Left renal pelvis (tissue), 4 donors: ENCODE results near the gene EIPR1. TPM values are rescaled to one million over a fixed set of nuclear protein-coding genes. Genes with fewer than 3 reads are reported as not detected.
"Not testable (repeated sequence)": the region's sequence is repeated elsewhere in the genome, so short reads cannot be mapped to it uniquely, and the experiment has no call there.

Experiments
- DNase-seq, 4 donors: peaks; one replicate each; pipeline ENCODE4 v3.0.0-alpha.2; 2013; ENCODE audit warnings: low read depth in 4 of 4, low spot score in 3 of 4
- polyA plus RNA-seq, 4 donors: library from polyadenylated mRNA; unstranded; fragments of 120-200 nt; gene quantifications; one replicate each; pipeline ENCODE4 v1.2.1, GENCODE V29; 2013; ENCODE audit not compliant: insufficient read length in 4 of 4

EIPR1 gene
- polyA plus RNA-seq, 4 donors: 16.8 to 27.5 (median 22.7) TPM

DNA sequence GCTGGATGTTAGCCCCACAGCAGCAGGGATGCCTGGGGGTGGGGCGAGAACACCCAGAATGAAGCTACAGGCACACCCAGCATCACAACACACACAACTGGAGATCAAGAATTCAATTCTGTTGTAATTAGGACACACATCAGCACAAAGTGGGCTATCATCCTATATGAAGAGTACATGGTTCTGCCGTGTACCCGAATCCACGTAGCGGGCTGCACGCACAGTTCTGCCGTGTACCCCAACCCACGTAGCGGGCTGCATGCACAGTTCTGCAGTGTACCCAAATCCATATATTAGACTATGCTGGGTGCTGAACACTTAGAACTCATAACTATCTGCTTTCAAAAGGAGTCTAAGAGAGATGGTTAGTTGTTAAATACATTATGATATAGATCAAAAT is 86.5 kb downstream of the EIPR1 start:
- no peak for DNase-seq

DNA sequence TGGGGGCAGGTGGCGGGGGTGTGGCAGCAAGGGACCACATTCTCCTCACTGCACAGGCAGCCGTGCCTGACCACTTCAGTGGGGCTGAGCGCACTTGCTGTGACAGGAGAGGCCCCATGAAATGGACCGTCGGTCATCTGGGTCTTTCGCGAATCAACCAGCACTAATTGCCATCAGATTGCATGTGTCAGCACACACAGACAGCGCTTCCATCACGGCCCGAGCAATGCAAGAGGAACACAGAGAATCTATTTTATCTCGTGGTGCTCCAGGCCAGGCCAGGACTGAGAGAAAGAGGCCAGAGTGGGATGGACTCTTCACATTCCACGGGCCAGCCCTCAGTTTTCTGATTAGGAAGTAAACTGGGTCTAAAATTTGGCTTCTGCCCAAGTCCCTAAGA is 87.0 kb downstream of the EIPR1 start:
- no peak for DNase-seq

DNA sequence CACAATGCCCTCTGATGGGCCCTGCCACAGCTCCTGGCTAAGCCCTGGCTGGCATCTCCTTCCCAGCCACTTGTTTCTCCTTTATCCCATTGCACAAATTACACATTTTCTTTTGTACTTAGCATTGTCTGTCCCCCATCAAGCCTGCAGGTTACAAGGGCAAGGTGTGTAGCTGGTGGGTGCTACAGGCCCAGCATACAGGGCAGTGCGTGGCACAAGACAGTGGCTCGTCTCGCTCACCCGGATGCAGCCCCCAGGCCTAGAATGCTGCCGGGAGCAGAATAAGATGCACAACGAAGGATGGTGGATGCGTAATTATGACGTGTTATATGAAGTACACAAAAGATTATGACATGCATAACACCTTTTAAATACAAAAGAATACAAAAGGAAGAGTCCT is 87.6 kb downstream of the EIPR1 start:
- no peak for DNase-seq

DNA sequence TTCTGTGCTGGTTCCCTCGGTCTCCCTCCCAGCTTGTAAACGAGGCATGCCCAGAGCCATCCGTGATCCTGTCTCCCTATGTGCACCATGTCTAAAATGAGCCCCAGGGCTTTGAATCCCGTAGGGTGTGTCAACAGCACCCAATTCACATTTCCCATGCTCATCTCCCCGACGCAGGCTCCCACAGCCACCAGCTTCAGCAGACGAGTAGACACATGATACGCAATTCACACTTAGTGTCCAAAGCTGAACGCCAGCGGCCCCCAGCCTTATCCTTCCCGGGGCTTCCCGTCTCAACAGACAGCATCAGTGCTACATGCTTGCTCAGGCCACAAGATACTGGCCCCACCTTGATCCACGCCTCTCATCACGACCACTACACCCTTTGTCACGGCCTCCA is 88.1 kb downstream of the EIPR1 start:
- DNase-seq: no peak

DNA sequence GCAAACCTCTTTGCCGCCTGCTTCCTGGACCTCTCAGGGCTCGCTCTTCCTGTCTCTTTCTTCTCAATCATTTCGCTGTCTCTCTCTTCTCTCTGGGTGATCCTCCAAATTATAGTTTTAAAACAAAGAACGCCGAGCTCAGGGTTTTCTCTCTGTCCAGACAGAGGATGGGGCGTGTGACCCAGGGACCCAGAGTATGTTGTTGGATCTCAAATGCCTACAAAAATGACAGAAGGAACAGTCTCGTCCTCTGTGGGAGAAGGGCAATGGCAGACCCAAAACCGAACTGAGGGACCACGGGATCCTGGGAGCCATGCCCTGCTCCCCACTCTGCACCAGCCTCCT is 88.5 kb downstream of the EIPR1 start:
- DNase-seq: no peak

DNA sequence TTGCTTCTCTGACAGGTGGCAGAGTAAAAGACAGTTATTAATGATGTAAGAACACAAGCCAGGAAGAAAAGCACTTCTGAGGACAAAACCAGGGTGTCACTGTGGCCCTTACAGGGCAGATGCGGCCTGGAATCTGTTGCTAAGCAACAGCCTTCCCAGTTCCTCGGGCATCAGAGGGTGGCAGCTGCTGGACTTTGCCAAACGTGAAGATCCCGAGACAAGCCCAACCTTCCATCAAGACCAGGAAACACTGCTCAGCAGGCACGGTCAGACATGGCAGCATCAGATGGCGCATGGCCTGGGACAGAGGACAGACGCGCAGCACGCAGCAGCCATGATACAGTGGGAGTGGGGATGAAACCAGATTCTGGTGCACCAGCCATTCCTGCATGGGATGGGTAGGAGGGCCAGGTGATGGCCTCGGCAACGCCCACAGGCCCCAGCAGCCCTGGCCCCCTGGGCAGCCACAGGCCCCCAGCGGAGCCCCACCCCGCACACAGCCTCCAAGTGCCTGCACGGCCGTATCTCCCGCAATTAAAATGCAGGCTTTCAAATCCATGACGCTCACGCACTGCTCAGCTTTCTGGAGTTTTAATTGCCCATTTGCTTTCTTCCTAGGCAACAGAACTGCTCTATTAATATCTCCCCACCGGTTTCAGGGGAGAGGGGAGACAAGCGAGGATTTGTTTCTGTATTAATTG is 89.0 kb downstream of the EIPR1 start:
- DNase-seq: no peak

DNA sequence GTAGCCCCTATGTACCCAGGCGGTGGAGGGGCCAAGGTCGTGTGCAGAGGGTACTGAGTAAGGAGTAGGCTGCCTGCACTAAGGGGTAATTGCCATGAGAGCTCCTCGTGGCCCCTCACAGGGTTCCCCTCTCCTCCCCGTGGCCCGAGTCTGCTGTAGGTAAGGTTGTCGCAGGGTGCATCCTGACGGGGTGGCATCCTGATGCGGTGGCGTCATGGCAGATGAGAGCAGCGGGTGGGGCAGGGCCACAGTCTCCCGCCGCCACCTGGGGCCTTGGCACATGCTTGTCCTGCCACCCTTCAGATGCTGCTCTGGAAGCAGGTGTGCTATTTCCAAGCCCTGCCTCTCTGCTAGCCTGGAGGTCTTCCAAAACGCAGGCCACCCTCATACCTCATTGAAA is 89.7 kb downstream of the EIPR1 start:
- no peak for DNase-seq

DNA sequence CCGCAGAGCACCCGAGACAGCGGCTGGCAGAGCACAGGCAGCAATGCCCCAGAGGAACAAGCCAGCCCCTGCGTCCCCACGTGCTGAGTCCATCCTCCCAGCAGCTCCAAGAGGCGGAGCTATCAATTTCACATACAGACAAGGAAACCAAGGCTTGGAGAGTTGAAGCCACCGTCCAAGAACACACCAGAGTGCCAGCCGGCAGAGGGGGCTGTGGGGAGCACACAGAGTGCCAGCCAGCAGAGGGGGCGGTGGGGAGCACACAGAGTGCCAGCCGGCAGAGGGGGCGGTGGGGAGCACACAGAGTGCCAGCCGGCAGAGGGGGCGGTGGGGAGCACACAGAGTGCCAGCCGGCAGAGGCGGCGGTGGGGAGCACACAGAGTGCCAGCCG is 91.0 kb downstream of the EIPR1 start:
- DNase-seq: not testable (repeated sequence)

DNA sequence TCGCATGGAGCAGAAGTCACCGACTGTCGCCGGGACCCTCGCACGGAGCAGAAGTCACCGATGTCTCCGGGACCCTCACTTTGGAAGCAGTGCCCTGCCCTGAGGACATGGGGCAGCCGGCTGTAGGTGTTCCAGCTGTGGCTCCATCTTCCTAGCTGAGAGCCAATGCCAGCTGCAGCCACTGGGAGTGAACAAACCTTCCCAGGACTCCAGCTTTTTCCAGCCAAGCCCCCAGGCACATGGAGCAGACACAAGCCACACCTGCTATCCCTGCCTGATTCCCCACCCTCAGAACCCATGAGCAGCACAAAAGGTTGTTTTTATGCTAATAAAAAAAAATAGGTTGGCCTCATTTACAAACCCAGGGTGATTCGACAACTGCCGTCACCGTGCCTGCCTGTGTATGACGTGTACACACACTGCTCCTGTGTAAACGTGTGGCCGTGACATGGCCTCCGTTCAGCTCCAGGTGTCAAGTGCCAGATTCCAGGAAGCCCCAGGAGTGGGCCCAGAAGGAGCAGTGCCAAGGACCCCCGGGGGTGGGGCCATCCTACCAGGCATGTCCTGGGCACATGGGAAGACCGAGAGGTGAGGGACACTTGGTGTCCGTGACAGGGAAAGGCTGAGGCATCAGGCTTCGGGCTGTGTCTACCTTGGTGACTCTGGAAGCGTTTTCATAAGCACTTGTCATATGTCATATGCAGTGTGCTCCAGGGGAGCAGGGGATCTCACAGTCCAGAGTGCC is 91.5 kb downstream of the EIPR1 start:
- DNase-seq: no peak

DNA sequence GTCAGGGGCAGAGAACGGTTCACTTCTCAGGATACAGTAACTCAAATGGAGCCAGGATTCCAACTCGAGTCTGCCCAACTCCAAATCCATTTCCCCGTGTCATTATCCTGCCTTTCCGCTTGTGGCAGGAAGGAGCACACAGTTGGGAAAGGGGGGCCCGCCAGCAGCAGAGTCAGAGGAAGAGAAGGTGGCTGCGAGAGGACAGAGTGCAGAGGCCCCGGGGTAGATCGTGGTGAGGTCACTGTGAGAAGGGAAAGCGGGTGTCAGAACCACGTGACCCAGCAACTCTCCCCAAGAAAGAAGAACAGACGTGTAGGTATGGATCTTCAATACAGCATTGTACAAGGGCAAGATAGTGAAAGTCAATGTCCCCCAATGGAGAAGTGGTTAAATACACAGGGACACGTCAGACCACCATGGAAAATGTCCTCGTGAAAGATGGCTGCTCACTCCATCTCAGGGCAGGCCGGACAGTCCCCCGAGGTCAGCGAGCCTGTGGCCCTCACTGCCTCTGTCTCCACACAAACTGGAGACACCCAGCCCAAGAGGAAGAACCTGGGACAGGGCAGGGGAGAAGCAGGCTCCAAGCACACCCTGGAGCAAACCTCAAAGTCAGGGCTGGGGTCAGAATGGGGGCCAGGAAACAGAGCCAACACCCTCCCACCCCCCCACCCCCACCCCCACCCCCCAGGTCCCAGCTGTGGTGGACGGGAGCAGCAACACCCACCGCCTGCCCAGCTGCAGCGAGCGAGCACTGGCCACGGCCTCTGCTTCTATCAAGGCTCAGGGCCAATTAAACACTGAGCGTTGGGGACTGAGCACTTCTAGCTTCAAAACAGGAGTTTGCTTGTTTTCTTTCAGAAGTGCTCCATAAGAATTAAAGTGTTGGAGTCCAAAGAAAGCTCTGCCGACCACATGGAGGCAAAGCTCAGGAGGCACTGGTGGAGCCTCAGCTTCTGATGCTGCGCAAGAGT is 92.7 kb downstream of the EIPR1 start:
- no peak for DNase-seq

DNA sequence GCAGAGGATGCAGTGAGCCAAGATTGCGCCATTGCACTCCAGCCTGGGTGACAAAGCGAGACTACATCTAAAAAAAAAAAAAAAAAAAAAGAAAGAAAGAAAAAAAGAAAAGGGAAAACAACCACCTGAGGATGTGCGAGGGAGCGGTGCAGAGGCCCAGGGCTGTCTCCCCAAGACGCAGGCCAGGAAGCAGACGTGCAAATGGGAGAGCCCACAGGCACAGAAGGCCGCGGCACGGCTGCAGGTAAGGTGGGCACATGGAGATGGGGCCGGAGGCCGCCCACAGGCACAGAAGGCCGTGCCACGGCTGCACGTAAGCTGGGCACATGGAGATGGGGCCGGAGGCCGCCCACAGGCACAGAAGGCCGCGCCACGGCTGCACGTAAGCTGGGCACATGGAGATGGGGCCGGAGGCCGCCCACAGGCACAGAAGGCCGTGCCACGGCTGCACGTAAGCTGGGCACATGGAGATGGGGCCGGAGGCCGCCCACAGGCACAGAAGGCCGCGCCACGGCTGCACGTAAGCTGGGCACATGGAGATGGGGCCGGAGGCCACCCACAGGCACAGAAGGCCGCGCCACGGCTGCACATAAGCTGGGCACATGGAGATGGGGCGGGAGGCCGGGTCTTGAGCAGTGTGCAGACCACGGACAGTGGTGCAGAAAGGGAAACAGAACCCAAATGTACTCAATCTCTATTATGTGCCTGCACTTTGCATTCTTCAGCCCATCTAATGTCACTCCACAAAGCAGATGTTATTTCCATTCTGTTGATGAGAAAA is 93.6 kb downstream of the EIPR1 start:
- DNase-seq: not testable (repeated sequence)

DNA sequence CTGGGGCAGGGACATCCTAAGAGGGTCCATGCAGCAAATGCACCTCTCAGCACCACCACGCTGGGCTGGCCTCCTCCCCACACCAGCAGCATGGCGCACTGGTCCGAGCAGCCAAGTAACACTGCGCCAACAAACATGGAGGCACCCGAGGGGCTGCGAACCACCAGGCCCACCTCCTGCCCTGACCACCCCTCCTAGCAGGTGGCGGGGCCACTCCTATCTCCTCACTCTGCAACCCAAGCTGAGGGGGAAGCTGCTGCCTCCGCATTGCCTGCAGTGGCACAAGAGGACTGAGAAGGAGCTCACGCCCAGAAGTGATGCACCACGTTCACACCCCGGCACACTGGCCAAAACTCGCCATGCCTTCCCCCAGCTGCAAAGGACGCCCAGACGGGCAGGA is 94.4 kb downstream of the EIPR1 start:
- no peak for DNase-seq

DNA sequence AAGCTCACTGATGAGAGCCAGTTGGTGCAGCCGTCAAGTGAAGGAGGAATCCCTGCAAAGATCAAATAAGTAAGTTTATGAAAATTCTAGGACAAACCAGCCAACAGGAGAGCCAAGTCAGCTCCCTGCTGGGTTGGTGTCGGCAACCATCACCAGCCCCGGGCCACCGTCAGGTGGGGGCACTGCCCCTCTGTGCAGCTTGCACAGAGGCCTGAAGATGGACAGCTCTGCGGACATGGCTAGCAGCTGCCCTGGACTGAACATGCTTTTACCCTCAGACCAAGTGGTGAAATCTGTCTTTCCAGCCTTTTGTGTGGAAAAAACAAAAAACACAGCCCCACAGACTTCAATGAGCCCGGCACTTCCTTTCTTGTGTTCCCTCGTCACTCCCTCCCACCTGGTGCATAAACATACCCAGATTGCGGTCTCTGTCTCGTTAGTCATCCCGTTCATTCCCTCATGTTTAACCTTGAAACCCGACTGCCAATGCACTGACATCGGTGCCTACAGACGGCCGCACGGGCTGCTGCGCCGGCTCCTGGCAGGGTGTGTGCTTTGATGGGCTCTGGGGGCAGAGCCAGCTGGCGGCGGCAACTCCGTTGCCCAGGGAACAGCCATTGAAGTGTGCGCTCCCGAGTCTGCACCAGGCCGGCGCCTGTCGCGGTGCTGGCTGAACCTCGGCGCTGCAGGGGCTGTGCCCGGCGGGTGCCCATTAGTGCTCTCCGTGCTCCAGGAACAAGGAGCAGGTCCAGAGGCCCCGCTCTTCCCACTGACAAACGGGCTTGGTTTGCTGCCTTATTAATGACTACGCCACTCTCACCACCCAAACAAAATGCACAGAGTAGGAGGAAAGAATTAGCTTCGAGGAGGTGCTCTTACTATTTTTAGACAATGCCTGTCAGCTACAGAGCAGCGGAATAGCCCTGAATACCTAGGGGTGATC is 95.3 kb downstream of the EIPR1 start:
- peak; percentile 27 to 70 (median 40) for DNase-seq

DNA sequence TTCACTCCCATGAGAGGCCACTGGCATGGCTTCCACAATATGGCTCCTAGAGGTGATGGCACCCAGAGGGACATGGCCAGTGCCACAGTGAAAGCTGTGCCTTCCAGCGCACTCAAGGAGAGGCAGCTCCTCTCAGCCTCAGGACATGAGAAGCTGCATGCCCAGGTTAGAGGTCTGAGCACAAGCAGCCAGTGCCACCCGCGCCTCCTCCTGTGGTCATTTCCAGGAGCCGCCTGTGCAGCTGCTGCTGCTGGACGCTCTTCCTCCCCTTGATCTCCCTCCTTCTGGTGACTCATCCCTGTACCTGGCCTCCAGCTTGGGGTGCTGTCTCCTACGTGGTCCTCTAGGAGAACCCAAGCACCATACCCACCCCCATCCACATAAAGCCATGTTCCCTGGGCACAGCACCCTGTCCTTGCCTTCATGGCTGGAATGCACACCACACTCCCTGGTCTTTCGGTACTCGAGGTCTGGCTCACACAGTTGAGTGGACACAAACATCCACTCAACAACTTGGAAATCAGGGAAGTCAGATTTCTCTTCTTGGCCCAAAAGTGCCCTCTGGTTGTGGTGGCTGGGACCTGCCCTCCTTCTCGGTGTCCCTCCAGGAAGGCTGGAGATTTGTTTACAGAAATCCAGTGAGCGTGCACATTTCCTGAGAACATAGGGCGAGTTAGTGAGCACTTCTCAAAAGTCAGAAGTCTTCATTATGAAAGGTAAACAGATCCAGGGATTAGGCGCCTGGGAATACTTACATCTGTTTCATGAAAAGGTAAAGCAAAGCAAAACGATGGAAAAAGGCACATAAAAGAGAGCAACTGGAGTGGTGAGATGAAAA is 96.7 kb downstream of the EIPR1 start:
- no peak for DNase-seq

DNA sequence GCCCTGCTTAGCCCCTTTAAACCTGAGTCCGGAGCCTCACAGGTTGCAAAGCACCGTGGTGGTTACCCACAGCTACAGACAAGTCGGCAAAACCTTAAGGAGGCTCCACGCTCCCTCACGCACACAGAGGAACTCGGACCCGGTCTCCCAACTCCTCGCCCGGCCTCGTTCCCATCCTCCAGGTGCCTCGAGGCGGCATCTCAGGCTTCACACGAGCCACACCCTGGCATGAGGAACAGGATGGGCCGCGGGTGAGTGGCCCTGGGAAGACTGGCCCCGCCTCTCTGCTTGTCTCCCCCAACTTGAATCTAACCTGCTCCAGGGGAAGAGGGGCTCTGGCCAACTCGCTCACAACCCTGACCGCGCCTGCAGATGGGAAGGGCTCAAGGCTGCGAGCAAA is 97.4 kb downstream of the EIPR1 start:
- no peak for DNase-seq

DNA sequence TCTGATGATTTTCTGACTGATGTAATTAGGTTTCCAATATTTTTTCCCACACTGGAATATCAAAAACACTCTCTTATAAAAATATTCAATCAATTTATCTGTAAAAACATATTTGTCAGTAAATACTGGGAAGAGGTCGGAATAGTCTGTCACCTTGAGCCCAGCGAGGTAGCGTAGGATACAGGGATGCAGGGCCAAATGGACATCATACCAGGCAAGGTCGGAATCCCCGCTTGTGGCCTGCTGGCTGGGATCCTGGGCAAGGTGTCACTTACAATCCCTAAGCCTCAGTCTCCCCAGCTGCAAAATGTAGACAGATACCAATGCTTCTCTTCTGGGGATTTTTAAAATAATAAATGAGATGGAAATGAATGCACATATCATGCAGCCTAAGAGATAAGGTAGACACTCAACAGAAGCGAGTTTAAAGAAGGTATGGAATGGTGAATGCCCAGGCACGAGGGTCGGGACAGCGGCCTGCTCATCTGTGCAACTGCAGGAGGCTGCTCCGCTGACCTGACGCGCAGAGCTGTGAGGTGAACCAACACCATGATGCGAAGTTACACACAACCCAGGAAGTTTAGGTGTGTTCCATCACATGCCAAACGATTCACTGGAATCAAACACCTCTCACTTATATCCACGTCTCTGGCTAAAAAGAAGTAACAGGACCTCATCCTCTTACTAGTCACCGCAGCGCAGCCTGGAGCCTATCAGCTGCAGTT is 98.2 kb downstream of the EIPR1 start:
- DNase-seq: no peak

DNA sequence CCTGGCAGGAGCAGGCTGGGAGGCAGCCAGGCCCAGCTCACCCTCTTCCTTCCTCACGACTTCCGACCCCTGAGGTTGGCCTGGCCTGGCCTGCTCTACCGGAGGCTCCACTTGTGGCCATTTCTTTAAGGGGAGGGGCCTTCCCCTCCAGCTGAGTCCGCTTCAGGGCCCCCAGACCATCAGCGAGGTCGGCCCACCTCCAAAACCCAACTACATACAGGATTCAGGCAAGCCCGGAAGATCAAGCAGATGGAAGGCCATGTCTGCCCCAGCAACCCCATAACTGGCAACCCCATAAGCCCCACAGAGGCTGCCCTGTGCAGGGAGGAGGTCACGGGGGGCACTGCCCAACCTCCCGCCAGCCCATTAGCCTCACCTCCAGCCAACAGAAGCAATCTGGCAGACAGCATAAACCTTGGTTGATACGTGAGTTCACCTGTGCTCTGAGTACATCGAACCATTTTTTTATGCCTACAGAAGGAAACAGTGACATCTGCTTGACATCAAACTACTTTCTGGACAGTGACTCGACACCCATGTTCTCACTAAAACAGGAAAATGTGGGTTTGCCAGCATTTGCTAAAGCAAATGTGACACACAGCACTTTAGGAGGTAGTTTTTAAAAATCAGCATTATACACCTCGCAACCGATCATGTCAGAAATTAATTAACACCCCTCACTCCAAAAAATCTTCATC is 98.9 kb downstream of the EIPR1 start:
- no peak for DNase-seq
